H1 (cell line): ENCODE data around the gene MEDAG. TPM values are rescaled to one million over a fixed set of nuclear protein-coding genes. Genes with fewer than 3 reads are reported as not detected.

ENCODE experiments used
- GTF2F1 ChIP-seq: IDR thresholded peaks from 2 replicates; pipeline ENCODE4 v1.6.1; 2012; ENCODE audit warnings: low read depth, low read length, improper control_type of control experiment, borderline replicate concordance
- HDAC6 ChIP-seq: IDR thresholded peaks from one replicate; pipeline ENCODE4 v1.7.1; 2012; ENCODE audit warnings: low read depth, mild to moderate bottlenecking, inconsistent platforms, low read length, moderate library complexity
- KDM1A ChIP-seq: fragments of 200-600, 300-600 bp; sonication (generic); IDR thresholded peaks from 2 replicates; pipeline ENCODE4 v1.7.1; 2016; ENCODE audit warnings: mild to moderate bottlenecking, low read length, borderline replicate concordance
- NANOG ChIP-seq: IDR thresholded peaks from 2 replicates; pipeline ENCODE4 v1.6.1; 2011; ENCODE audit warnings: low read length, low read depth, mild to moderate bottlenecking, inconsistent platforms; ENCODE audit not compliant: insufficient read depth, poor library complexity, severe bottlenecking
- NRF1 ChIP-seq: IDR thresholded peaks from 2 replicates; pipeline ENCODE4 v1.6.1; 2011; ENCODE audit warnings: mild to moderate bottlenecking, low read depth, low read length, improper control_type of control experiment
- POU5F1 ChIP-seq: IDR thresholded peaks from 2 replicates; pipeline ENCODE4 v1.6.1; 2011; ENCODE audit warnings: low read depth, mild to moderate bottlenecking, low read length, moderate library complexity
- SIN3A ChIP-seq, 2 experiments: IDR thresholded peaks in 1 of 2; conservative IDR thresholded peaks in 1 of 2; 2 replicates each; pipeline ENCODE4 v1.6.1; 2011 to 2012; ENCODE audit warnings: low read length in 2 of 2, improper control_type of control experiment in 1 of 2, low read depth in 1 of 2, mild to moderate bottlenecking in 1 of 2
- TEAD4 ChIP-seq: IDR thresholded peaks from 2 replicates; pipeline ENCODE4 v1.6.1; 2012; ENCODE audit warnings: low read depth, low read length, inconsistent platforms, mixed read lengths
- polyA plus RNA-seq, 7 experiments: library from polyadenylated mRNA; depleted of rRNA in 3 of 7; stranded (reverse) in 5 of 7; unstranded in 2 of 7; fragments of >200 nt in 5 of 7; fragments of 200-250 nt in 2 of 7; gene quantifications; 1 replicate in 5 of 7; 2 replicates in 1 of 7; 4 replicates in 1 of 7; pipeline versions ENCODE4 v1.2.1 to v1.2.3, GENCODE V29; 2011 to 2013; ENCODE audit warnings: missing spikeins in 2 of 7, mixed read lengths in 2 of 7
- total RNA-seq: library from RNA; stranded (reverse); fragmentation: NEBNext Ultra II Directional; extraction: Animal tissue kit (Norgen Biotek cat#: 25700); gene quantifications from 2 replicates; pipeline ENCODE4 v1.2.1, GENCODE V29; 2021

Gene MEDAG
- total and polyA plus RNA-seq, 2 of the 8 experiments (the other 6 are each of a cell fraction or from before 2014, with no cell fraction given): 2.1 to 3.1 TPM

- TF ChIP-seq NANOG (no peak), NRF1 (no peak), POU5F1 (no peak), SIN3A (conservative IDR thresholded peaks at IDR 0.05 in 1 of 2, IDR thresholded peaks at IDR 0.05 in 1 of 2; ENCODE audit: low read depth in 1 of 2, low read length in 2 of 2) (no peak), KDM1A (no peak), HDAC6 (no peak), TEAD4 (no peak), GTF2F1 (no peak)
- TF ChIP-seq, all 59 proteins: peak for 0
Measured at GRCh38 chr13:30859326-30859725, 46.7 kb upstream of the MEDAG start (continued).
